Astrocyte of the spinal cord (primary cell): Measurements from ENCODE around the gene FN3KRP.

Experiments used
- DNase-seq: peaks from one replicate; pipeline ENCODE4 v3.0.0; 2011; ENCODE audit warnings: low read depth, low spot score
- H3K4me3 ChIP-seq: 2 replicates; pipeline ENCODE4 v1.5.1; 2011; ENCODE audit warnings: low read depth, mild to moderate bottlenecking, low read length, moderate library complexity
- in situ Hi-C: cut with HindIII; loops from 2 replicates; pipeline ENCODE4 v1.10.0; 2017; ENCODE audit warnings: low sequenced_read_pairs
- TF ChIP-seq, protein P1 (sequence below): IDR thresholded peaks from 2 replicates; pipeline ENCODE4 v1.5.1; 2012; ENCODE audit warnings: low read depth, mild to moderate bottlenecking, low read length, inconsistent platforms

The FN3KRP gene

DNA sequence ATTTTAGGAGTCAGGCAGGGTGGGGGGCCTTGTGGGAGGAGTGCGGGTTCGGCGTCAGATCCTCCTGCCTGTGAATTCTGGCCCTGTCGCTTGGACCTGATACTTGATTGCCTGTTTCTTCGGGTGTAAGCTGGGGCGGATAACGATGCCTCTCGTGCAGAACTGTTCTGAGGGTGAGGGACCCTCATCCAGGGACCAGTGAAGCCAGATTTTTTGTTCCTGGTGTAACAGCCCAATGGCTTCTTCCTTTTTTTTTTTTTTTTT lies 36.6 kb downstream of the FN3KRP start:
- in situ Hi-C loops: no loop called here
- H3K4me3 ChIP-seq: peak overlapping the region; percentile 71
- TF ChIP-seq, protein P1, sequence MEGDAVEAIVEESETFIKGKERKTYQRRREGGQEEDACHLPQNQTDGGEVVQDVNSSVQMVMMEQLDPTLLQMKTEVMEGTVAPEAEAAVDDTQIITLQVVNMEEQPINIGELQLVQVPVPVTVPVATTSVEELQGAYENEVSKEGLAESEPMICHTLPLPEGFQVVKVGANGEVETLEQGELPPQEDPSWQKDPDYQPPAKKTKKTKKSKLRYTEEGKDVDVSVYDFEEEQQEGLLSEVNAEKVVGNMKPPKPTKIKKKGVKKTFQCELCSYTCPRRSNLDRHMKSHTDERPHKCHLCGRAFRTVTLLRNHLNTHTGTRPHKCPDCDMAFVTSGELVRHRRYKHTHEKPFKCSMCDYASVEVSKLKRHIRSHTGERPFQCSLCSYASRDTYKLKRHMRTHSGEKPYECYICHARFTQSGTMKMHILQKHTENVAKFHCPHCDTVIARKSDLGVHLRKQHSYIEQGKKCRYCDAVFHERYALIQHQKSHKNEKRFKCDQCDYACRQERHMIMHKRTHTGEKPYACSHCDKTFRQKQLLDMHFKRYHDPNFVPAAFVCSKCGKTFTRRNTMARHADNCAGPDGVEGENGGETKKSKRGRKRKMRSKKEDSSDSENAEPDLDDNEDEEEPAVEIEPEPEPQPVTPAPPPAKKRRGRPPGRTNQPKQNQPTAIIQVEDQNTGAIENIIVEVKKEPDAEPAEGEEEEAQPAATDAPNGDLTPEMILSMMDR: no peak
- DNase-seq: no peak

DNA sequence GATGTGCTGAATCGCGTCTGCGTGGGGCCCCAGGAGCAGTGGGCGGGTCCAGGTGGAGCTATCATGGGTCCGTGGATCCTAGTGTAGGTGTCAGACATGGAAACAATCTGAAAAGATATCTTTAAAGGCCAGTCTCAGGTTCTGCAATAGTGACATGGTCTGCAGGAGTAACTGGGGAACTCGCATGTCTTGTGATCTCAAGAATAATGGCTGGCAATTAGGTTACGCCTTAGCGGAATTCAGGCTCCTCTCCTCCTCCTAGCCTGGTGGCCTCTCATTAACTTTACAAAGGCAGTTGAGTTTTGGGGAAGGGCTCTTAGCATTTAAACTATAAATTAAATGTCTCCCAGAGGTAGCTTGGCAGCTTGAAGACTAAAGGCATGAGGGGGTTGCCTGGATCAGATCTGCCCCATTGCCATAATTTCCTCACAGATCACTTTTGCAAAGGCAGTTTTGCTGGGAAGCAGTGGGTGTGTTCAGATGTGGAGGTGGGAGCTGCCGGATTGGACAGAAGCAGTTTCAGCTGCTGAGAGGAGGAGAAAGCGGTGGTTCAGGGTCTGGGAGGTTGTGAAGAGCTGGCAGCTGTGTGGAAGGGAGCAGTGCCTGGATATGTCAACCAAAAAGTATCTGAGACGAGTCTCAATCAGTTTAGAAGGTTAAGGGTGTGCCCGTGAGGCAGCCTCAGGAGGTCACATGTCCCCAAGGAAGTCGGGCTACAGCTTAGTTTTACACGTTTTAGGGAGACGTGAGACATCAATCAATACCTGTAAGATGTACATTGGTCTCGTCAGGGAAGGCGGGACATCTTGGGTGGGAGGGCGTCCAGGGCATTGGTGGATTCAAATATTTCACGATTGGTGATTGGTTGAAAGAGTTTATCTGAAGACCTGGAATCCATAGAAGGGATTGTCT lies 38.0 kb downstream of the FN3KRP start:
- in situ Hi-C loops: no loop called here
- H3K4me3 ChIP-seq: peak overlapping the region; percentile 9
- TF ChIP-seq, protein P1: no peak
- peak; percentile 55 for DNase-seq

DNA sequence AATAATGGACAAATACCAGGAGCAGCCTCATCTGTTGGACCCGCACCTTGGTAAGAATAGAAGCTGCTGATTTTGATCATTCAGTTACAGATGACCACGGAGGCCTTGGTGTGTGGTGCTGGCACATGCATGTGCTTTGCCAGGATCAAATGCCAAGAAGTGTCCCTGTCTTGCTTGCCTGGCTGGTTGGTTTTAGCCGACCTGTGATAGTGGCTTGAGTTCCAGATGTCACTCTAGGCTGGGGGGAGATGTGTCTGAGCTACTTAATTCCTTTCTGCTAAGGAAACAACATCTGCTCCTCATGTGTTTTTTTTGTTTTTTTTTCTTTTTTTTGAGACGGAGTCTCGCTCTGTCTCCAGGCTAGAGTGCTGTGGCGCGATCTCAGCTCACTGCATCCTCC lies 39.7 kb downstream of the FN3KRP start:
- TF ChIP-seq, protein P1: no peak
- DNase-seq: no peak
- no peak overlapping the region for H3K4me3 ChIP-seq
- in situ Hi-C loops: no loop called here

DNA sequence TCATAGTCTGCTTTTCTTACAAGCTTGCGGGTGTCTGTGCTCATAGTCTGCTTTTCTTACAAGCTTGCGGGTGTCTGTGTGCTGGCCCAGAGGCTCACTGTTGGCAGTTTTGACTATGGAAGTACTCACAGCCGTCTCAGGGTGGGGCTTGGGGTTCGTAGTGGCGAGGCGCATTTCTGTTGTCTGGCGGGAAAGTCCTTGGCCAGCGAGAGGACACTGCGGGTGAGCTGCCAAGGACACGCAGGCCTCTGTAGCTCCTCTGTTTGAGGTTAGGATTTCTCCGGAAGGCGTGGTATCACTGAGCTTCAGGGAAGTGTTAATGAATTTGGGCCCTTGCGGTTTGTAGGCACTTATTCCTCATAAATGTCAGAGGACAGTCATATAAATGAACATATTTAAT lies 48.9 kb downstream of the FN3KRP start:
- TF ChIP-seq, protein P1: no peak
- in situ Hi-C loops: no loop called here
- H3K4me3 ChIP-seq: no peak overlapping the region
- no peak for DNase-seq

DNA sequence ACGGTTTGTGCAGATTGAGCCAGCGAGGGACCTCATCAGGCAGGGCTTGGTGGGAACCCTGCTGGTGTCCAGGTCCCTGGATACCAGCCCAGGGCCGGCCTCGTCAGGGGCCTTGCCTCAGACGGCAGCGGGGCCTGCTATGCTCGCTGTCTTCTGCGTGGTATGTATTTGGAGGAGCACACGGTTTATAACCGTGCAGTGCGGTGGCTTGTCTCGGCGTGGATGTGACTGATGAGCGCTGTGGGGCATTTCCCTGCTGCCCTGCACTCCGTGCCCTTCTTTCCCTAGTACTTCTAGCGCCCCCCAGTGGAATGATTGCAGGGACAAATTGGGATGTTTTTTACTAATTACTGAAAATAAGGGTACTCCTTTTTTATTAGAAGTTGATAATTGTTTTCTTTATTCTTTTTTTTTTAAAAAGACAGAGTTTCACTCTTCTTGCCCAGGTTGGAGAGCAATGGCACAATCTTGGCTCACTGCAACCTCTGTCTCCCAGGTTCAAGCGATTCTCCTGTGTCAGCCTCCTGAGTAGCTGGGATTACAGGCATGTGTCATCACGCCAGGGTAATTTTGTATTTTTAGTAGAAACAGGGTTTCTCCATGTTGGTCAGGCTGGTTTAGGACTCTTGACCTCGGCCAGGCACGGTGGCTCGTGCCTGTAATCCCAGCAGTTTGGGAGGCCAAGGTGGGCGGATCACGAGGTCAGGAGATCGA lies 50.7 kb downstream of the FN3KRP start:
- in situ Hi-C loops: no loop called here
- TF ChIP-seq, protein P1: peak; percentile 61
- DNase-seq: peak; percentile 24
- no peak overlapping the region for H3K4me3 ChIP-seq

DNA sequence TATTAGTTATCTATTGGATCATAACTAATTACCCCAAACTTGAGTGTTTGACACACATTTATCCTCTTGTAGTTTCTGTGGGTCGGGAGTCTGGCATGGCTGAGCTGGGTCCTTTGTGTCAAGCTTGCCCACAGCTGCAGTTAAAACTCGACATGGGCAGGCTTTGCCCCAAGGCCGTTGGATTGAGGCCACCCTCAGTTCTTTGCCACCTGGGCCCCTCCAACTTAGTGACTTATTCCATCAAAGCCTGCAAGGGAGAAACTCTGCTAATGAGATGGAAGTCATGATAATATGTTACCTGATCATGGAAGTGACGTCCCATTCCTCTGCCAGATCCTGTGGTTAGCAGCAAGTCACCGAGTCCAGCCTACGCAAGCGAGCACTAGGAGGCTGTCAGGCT lies 52.5 kb downstream of the FN3KRP start:
- no peak overlapping the region for H3K4me3 ChIP-seq
- DNase-seq: no peak
- TF ChIP-seq, protein P1: no peak
- in situ Hi-C loops: no loop called here
